Activated T-cell treated with anti-CD3 and anti-CD28 coated beads, Interleukin-2, amount 50 U/mL, for 72 hours (primary cell): ENCODE data around the gene ASTN1. TPM values are rescaled to one million over a fixed set of nuclear protein-coding genes. Genes with fewer than 3 reads are reported as not detected.

Source experiments
- ATAC-seq, 2 donors: fragments of 150-1000 bp; cut with Tn5 transposase; replicated peaks in 1 of 2; 2 replicates each; pipeline ENCODE4 v1.10.0; 2021; ENCODE audit warnings: moderate library complexity in 2 of 2, mild to moderate bottlenecking in 1 of 2
- DNase-seq, 2 donors: peaks; one replicate each; pipeline ENCODE4 v3.0.0; 2021 to 2022; ENCODE audit warnings: mixed read lengths in 1 of 2
- H3K27ac Mint-ChIP-seq: one replicate; pipeline ENCODE4 v1.8.0; 2022; ENCODE audit warnings: mild to moderate bottlenecking, moderate library complexity, mixed read lengths
- H3K27me3 Mint-ChIP-seq: one replicate; pipeline ENCODE4 v1.8.0; 2022; ENCODE audit warnings: low read depth, mixed read lengths
- H3K36me3 Mint-ChIP-seq, 2 donors: one replicate each; pipeline ENCODE4 v1.8.0; 2022; ENCODE audit warnings: mixed read lengths in 2 of 2, mild to moderate bottlenecking in 1 of 2; ENCODE audit not compliant: insufficient read depth in 2 of 2
- H3K4me1 Mint-ChIP-seq: one replicate; pipeline ENCODE4 v1.8.0; 2022; ENCODE audit warnings: low read depth, mixed read lengths
- H3K4me3 Mint-ChIP-seq, 2 donors: one replicate each; pipeline ENCODE4 v1.8.0; 2022; ENCODE audit warnings: mild to moderate bottlenecking in 2 of 2, mixed read lengths in 2 of 2, moderate library complexity in 2 of 2
- H3K9me3 Mint-ChIP-seq, 2 donors: one replicate each; pipeline ENCODE4 v1.8.0; 2022; ENCODE audit warnings: mixed read lengths in 2 of 2
- total RNA-seq, 2 donors: library from RNA; stranded (reverse); gene quantifications; one replicate each; pipeline ENCODE4 v1.2.3, GENCODE V29; 2022

ASTN1 gene
- total RNA-seq, 2 donors from 2014 or later, result not detected

DNA sequence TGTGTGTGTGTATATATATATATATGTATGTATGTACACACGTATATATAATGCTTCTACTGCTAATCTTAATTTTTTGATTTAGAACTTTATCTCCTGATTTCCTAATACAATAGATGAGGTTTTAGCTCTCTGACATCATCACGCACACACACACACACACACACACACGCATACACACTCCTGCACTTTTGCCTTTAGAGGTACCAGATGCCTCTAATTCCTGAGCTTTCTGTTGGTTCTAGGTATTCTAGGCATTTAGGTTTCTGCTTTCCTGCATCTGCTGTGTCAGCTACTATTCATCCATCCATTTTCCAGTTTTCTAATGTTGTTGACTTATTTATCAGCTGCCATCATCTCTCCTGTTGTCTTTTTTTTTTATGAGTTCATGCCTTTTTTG is 348.3 kb downstream of the ASTN1 start:
- H3K9me3 Mint-ChIP-seq, result peaks cover 2 to 5% of the 10 kb centered on the region in 2 donors
- DNase-seq (no peak), ATAC-seq (no peak)
- peaks cover 0 to 1% of the 10 kb centered on the region in 2 donors for H3K36me3 Mint-ChIP-seq
- no peak overlapping the region for H3K4me3 Mint-ChIP-seq
- H3K4me1 Mint-ChIP-seq, result no peaks in the 10 kb centered on the region
- no peaks in the 10 kb centered on the region for H3K27me3 Mint-ChIP-seq
- H3K27ac Mint-ChIP-seq, result no peak overlapping the region

GRCh38 chr1:176815621-176816020 is 348.9 kb downstream of the ASTN1 start:
- ATAC-seq (no peak), DNase-seq (no peak)
- H3K4me1 Mint-ChIP-seq, result no peaks in the 10 kb centered on the region
- H3K27ac Mint-ChIP-seq, result no peak overlapping the region
- H3K27me3 Mint-ChIP-seq, result no peaks in the 10 kb centered on the region
- H3K9me3 Mint-ChIP-seq, result peaks cover 2 to 5% of the 10 kb centered on the region in 2 donors
- H3K36me3 Mint-ChIP-seq, result peaks cover 0 to 1% of the 10 kb centered on the region in 2 donors
- no peak overlapping the region for H3K4me3 Mint-ChIP-seq

- Mint-ChIP-seq H3K27me3 (no peaks in the 10 kb centered on the region), H3K27ac (no peak overlapping the region), H3K36me3 (peaks cover 0 to 1% of the 10 kb centered on the region in 2 donors), H3K9me3 (peaks cover 2 to 5% of the 10 kb centered on the region in 2 donors), H3K4me3 (no peak overlapping the region), H3K4me1 (no peaks in the 10 kb centered on the region)
- no peak for ATAC-seq
- no peak for DNase-seq
Measured at GRCh38 chr1:176811511-176812288, 352.8 kb downstream of the ASTN1 start.

DNA sequence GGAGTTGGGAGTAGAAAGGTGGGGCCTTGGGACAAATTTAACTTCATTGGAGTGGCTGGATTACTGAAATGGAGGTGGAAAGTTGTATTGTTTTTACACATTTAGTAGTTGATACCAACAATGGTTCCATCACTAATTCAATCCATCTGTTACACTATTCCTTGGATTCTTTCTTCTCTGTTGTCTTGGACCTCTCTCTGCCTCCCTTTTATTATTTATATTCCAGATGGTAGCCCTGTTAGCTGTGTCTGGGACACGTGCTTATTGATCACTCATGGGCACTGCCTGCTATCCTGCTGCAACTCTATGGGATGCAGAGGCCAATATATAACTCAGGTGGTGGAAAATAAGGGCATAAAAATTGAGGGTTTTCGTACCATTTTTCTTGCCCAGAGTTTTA is 355.2 kb downstream of the ASTN1 start:
- H3K9me3 Mint-ChIP-seq, result peaks cover 2 to 5% of the 10 kb centered on the region in 2 donors
- H3K4me3 Mint-ChIP-seq, result no peak overlapping the region
- no peak for DNase-seq
- H3K4me1 Mint-ChIP-seq, result no peaks in the 10 kb centered on the region
- H3K36me3 Mint-ChIP-seq, result no peaks in the 10 kb centered on the region
- no peak for ATAC-seq
- H3K27ac Mint-ChIP-seq, result no peak overlapping the region
- H3K27me3 Mint-ChIP-seq, result no peaks in the 10 kb centered on the region

Other genes with a start within 250 kb of the ASTN1 start
- not detected for gene BRINP2, start 6.2 kb upstream of the ASTN1 start, total RNA-seq